ENCODE results near the gene MPHOSPH9.
A peak's percentile ranks its signal among the peaks of the same experiment; 100 is the strongest.

Gene MPHOSPH9

DNA sequence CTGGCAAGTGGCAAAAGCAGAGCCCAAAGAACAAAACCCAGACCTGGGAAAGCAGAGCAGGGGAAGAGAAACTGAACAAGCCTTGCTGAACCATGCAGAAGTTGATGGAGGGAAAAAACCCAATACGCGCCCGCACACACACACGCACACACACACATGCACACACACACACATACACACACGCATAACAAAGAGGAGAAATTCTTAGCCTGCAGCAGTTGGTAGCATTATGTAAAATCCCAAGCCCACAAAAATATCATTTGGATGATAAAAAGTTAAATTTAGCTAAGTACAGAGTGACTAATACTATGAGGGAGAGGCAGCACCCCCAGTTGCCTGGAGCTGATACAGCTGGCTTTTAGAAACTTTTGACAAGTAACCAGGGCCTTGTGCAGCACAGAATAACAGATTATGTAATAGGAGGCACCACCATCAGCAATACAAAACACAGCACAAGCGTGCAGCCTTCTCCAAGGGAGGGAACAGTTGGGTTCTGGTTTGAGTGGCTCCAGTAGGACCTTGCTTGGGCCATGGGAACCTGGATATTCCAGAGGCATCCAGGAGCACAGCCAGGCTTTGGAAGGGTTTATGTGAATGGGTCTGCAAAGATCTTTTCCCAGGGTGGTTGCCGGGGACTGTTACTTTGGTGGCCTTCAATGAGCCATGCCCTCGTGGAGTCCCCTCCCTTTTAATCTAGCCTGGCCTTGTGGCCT is 117.4 kb downstream of the MPHOSPH9 start:
- in situ Hi-C loops (cut with HindIII; ENCODE audit: low pct_ligation_motif_present, low pct_unique_long_range_greater_than_20kb, low sequenced_read_pairs): no loop called here
- no peak for DNase-seq

DNA sequence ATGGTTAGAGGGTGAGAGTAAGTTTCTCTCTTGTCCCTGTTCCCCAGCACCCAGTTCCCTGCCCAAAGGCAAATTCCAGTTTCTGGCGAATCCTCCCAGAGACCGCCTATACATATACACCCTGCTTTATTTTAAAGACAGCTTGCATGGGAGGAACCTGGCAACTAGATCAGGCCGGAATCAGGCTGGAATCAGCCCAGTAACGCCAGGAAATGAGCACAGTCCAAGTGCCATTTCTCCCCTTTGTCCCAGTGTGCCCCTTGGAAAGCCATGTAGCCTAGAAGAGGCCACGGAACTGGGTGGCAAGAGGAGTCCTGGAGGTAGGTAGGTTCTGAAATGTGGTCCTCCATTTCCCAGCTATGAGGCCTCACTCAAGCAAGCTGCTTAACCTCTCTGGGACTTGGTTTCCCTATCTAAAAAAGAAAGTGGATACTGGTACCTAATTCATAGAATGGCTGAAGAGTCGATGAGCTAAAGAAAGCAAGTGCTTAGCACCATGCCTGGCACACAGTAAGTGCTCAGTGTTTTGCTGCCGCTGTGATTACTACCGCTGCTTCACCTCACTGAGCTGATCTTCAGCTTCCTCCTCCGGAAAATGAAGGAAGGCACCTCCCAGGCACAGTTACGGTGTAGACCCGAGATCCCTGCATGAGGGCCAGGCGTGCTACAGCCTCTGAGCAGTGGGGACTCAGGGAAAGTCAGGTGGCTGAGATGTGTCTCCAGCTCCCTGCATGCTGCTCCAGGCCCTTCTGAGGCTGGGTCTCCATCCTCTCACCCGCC is 118.4 kb downstream of the MPHOSPH9 start:
- no peak for DNase-seq
- in situ Hi-C loops (cut with HindIII; ENCODE audit: low pct_ligation_motif_present, low pct_unique_long_range_greater_than_20kb, low sequenced_read_pairs): no loop called here

DNA sequence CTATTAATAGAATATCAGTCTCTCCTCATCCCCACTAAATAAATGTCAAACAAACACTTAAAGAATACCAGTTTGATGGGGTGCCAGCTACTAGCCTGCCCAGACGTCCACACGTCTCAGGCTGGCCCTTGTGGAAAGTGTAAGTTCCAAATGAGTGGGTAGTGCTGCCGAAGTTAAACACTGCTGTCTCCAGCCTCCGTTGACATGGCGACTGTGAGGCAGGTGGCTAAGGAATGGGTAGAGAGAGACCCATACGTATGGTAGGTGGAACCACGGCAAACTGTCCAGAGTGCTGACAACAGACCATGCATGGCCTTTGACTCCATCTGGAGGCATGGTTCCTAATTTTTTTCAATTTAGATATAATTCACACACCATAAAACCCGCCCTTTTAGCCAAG is 119.9 kb downstream of the MPHOSPH9 start:
- in situ Hi-C loops (cut with HindIII; ENCODE audit: low pct_ligation_motif_present, low pct_unique_long_range_greater_than_20kb, low sequenced_read_pairs): no loop called here
- no peak for DNase-seq

DNA sequence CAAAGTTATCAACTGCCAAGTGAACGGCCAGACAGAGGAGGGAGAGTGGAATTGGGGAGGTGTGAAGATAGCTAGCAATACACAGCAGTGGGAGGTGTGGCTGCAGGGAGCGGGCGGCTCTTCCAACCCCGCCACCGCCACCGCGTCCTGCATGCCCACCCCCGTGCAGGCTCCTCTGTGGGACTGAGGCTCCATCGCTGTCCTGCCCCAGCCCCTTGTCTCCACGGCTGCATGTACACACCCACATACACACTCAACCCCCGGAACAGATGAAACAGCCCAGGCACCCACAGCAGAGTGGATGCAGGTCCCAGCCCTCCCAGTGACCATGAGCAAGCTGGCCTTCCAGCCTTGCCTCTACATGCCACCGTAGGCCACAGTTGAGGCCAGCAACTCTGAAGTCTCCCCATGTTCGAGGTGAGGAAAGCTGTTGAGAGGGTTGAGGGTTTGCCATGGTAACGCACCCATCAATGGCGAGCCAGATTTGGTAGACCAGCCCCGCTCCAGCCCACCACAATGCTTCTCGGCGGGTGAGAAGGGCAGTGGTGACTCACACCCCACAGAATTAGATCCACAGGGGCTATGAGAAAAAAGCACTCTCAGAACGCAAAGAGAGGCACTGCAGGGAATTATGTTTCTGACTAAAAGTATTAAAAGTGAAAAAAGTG is 121.3 kb downstream of the MPHOSPH9 start:
- in situ Hi-C loops (cut with HindIII; ENCODE audit: low pct_ligation_motif_present, low pct_unique_long_range_greater_than_20kb, low sequenced_read_pairs): no loop called here
- DNase-seq: no peak

DNA sequence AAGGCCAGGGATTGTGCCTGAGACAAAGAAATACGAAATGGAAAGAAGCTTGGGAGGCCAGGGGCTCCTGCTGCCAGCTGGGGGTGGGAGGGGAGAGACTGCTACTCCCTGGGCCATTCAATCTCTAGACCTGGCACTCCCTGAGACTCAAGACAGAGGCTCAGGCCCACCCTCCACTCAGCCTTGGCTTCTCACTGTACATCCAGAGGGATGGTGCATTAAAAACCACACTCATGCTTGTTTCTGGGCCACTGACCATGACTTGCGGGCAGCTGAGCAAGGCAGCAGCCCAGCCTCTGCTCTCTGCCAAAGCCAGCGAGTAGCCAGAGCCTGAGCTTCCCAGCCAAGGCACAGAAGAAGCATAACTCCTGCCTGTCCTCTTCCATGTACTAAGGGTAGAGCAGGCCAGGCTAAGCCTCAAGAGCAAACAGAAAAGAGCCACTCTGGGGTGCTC is 123.6 kb downstream of the MPHOSPH9 start:
- in situ Hi-C loops (cut with HindIII; ENCODE audit: low pct_ligation_motif_present, low pct_unique_long_range_greater_than_20kb, low sequenced_read_pairs): no loop called here
- peak; percentile 27 for DNase-seq

DNA sequence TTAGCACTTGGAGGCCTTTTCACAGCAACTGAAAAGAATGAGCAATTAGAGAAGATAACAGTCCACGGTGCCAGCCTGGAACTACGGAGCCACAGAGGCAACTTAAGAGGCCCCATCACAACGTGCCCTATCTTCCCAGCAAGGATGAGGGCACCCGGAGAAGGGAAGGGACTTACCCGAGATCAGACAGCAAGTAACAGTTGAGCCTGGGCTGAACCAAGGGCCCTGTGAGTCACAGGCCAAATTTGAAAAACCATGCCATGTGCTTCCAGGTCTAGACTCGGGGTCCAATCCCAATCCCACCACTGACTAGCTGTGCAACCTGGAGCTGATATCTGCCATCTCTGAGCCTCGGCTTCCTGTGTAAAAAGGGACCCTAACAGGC is 124.3 kb downstream of the MPHOSPH9 start:
- DNase-seq: no peak
- in situ Hi-C loops (cut with HindIII; ENCODE audit: low pct_ligation_motif_present, low pct_unique_long_range_greater_than_20kb, low sequenced_read_pairs): no loop called here

DNA sequence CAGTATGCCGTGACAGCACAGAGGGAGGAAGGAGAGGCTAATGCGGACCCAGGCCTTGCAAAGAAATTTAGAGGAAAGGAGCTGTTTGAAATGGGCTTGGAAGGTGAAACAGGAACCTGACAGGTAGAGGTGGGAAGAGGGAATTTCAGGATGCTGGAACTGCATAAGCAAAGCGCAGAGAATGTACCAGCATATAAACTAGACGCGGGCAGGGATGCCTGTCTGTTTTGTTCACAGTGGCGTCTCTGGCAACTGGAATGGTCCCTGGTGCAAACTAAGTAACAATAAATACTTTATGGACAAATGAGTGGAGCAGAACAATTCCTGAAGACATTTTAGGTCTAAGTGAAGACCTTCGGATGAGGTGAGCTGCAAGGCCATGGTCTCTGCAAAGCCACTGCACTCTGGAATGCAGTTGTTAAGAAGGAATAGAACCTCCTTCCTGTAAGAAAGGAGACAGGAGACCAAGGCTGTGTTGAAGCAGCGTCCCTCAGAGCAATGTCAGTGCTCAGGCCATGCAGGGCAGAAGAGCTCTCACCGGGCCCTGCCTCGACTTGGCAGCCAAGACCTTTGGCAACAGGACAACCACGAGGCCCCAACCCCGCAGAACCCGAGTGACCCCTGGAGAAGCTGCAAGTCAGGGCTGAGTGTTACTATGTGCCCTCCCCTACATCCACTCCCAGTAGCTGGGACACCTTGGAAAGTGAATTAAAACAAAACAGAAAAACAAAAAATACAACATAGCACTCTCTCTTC is 124.8 kb downstream of the MPHOSPH9 start:
- DNase-seq: no peak
- in situ Hi-C loops (cut with HindIII; ENCODE audit: low pct_ligation_motif_present, low pct_unique_long_range_greater_than_20kb, low sequenced_read_pairs): no loop called here

DNA sequence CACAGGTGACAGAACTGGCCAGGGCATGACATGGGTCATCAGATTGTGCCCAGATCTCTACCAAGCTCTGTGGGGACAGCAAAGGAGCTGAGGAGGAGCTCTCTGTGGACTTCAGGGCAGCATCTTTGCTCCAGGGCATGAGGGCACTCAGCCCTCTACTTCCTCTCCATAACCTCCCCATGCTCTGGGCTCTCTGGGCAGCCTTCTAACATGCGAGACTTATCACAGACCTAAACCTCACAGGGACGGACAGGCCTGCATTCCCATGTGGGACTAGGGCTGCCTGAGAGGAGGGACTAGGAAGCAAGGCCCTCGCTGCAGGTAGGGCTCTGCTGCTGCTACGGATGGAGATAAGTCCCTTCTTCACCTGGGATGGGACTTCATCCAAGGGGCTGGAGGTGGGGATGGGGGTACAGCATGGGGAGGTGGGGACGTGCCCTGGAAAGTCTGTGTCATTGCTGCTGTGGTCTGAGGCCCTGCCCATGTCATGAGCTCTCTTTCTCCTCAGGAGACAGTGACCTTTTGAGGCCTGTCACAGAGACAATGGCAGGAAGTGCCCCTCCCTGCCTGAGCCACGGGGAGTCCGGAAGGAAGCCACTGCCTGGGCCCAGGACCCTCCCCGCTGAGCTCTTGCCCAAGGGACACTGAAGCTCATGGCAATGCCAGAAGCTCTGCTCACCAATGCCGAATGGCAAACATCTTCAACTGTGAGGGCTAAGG is 126.1 kb downstream of the MPHOSPH9 start:
- in situ Hi-C loops (cut with HindIII; ENCODE audit: low pct_ligation_motif_present, low pct_unique_long_range_greater_than_20kb, low sequenced_read_pairs): no loop called here

DNA sequence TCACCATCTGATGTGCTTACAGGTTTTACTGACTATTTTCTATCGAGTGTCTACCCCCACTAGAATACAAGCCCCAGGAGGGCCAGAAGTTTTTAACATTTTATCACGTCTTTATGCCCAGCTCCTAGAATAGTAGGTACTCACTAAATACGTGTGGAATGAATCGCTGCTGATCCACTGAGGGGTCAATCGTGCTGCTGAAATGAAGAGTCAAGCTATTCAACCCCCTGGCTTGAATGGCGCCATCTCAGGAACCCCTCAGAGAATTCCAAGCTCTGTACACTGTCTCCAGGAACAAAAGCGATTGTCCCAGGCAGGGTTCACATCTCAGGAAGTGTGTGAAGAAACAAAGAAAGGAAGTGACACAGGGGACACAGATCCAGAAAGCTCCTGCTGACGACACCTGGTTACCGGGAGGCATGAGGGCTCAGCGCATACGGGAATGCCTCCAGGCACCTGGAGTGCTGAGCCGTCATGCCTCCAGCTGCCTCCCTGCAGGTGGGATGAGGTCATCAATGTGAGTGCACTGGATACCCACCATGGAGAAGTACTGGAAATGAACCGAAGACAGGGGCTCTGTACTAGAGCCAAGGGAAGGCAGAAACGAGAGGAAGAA is 127.6 kb downstream of the MPHOSPH9 start:
- no peak for DNase-seq
- in situ Hi-C loops (cut with HindIII; ENCODE audit: low pct_ligation_motif_present, low pct_unique_long_range_greater_than_20kb, low sequenced_read_pairs): no loop called here

More for the DNA sequence above, 126.1 kb downstream of the MPHOSPH9 start:
- no peak for DNase-seq

DNA sequence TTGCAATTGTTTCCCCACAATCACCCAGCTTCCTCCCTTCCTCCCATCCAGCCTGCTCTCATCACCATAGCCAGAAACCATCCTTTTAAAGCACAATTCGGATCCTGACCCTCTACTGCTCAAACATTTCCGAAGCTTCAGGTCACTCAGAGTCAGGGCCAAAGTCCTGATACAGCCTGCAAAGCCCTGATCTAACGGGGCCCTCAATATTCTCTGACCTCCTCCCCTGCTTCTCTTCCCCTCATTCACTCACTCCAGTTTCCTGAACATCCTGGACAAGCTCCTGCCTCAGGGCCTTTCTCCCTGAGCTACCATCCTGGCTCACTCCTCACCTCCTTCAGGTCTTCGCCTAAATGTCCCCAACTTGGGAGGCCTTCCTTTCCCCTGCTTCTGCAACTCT is 128.1 kb downstream of the MPHOSPH9 start:
- DNase-seq: no peak
- in situ Hi-C loops (cut with HindIII; ENCODE audit: low pct_ligation_motif_present, low pct_unique_long_range_greater_than_20kb, low sequenced_read_pairs): no loop called here

Measured in ACHN (cell line).